NOMO-1 treated with DMSO at 0.1 percent for 48 hours (cell line): ENCODE data around the gene GDI1.

Experiments used
- DNase-seq: peaks from one replicate; lab custom pipeline; 2025; ENCODE audit not compliant: unreplicated experiment; lab: John Stamatoyannopoulos, UW

The GDI1 gene

GRCh38 chrX:154408659-154409221 is 28.2 kb upstream of the GDI1 start:
- no peak for DNase-seq

GRCh38 chrX:154409222-154409871 is 27.6 kb upstream of the GDI1 start, which contains the start of gene DNASE1L1:
Gene DNASE1L1, minus strand, starts transcription at chrX:154409254. Its CDS starts 3,686 bp downstream, at chrX:154405568.
- DNase-seq, result peak; percentile 72

GRCh38 chrX:154411981-154412340 is 25.0 kb upstream of the GDI1 start:
- no peak for DNase-seq

GRCh38 chrX:154412468-154412867 is 24.5 kb upstream of the GDI1 start:
- peak; percentile 42 for DNase-seq

- no peak for DNase-seq
Measured at GRCh38 chrX:154413142-154413541, 23.8 kb upstream of the GDI1 start.

- no peak for DNase-seq
Measured at GRCh38 chrX:154417157-154417556, 19.8 kb upstream of the GDI1 start.

- no peak for DNase-seq
Measured at GRCh38 chrX:154419189-154419588, 17.8 kb upstream of the GDI1 start.

- no peak for DNase-seq
Measured at GRCh38 chrX:154419688-154420401, 17.1 kb upstream of the GDI1 start.

GRCh38 chrX:154420402-154420756 is 16.6 kb upstream of the GDI1 start:
- no peak for DNase-seq

GRCh38 chrX:154426916-154427770 is 9.8 kb upstream of the GDI1 start:
- peak; percentile 49 for DNase-seq

GRCh38 chrX:154428176-154429171 is 8.5 kb upstream of the GDI1 start, which contains the start of gene ATP6AP1:
Gene ATP6AP1, plus strand, starts transcription at chrX:154428677. Its CDS starts 16 bp downstream, at chrX:154428693.
- DNase-seq, result peak; percentile 85

GRCh38 chrX:154429711-154430110 is 7.2 kb upstream of the GDI1 start:
- DNase-seq, result no peak

- no peak for DNase-seq
Measured at GRCh38 chrX:154430479-154430878, 6.5 kb upstream of the GDI1 start.

- peak; percentile 25 for DNase-seq
Measured at GRCh38 chrX:154430916-154431315, 6.0 kb upstream of the GDI1 start.

- DNase-seq, result no peak
Measured at GRCh38 chrX:154431341-154431740, 5.6 kb upstream of the GDI1 start.

- DNase-seq, result no peak
Measured at GRCh38 chrX:154432210-154432609, 4.7 kb upstream of the GDI1 start.

- no peak for DNase-seq
Measured at GRCh38 chrX:154433605-154434004, 3.3 kb upstream of the GDI1 start.

- DNase-seq, result no peak
Measured at GRCh38 chrX:154434394-154435168, 2.4 kb upstream of the GDI1 start.

- DNase-seq, result no peak
Measured at GRCh38 chrX:154435171-154435733, 1.7 kb upstream of the GDI1 start.
